Measurements from ENCODE around the gene WNT7B.

Gene WNT7B

GRCh38 chr22:45922661-45923060 lies 54.3 kb downstream of the WNT7B start:
- no peak for DNase-seq

- DNase-seq, result no peak
Observed at GRCh38 chr22:45922256-45922655, 54.7 kb downstream of the WNT7B start.

GRCh38 chr22:45919504-45920286 lies 57.3 kb downstream of the WNT7B start:
- no peak for DNase-seq

GRCh38 chr22:45918459-45919370 lies 58.2 kb downstream of the WNT7B start:
- no peak for DNase-seq

GRCh38 chr22:45917700-45918458 lies 59.1 kb downstream of the WNT7B start:
- DNase-seq, result no peak

GRCh38 chr22:45917146-45917545 lies 59.8 kb downstream of the WNT7B start:
- DNase-seq, result no peak

GRCh38 chr22:45916515-45916914 lies 60.4 kb downstream of the WNT7B start:
- no peak for DNase-seq

GRCh38 chr22:45915841-45916240 lies 61.1 kb downstream of the WNT7B start:
- no peak for DNase-seq

GRCh38 chr22:45915151-45915550 lies 61.8 kb downstream of the WNT7B start:
- DNase-seq, result no peak

- DNase-seq, result no peak
Observed at GRCh38 chr22:45914309-45914708, 62.7 kb downstream of the WNT7B start.

GRCh38 chr22:45912910-45913309 lies 64.1 kb downstream of the WNT7B start:
- no peak for DNase-seq

GRCh38 chr22:45911601-45912271 lies 65.2 kb downstream of the WNT7B start:
- no peak for DNase-seq

GRCh38 chr22:45910928-45911467 lies 66.0 kb downstream of the WNT7B start:
- no peak for DNase-seq

GRCh38 chr22:45908961-45909360 lies 68.0 kb downstream of the WNT7B start:
- DNase-seq, result no peak

- no peak for DNase-seq
Observed at GRCh38 chr22:45907996-45908395, 69.0 kb downstream of the WNT7B start.

- DNase-seq, result no peak
Observed at GRCh38 chr22:45907378-45907777, 69.6 kb downstream of the WNT7B start.

- no peak for DNase-seq
Observed at GRCh38 chr22:45906946-45907345, 70.0 kb downstream of the WNT7B start.

- no peak for DNase-seq
Observed at GRCh38 chr22:45905924-45906865, 70.8 kb downstream of the WNT7B start.

GRCh38 chr22:45905326-45905923 lies 71.5 kb downstream of the WNT7B start:
- no peak for DNase-seq

GRCh38 chr22:45904236-45904635 lies 72.7 kb downstream of the WNT7B start:
- no peak for DNase-seq
